ENCODE measurements around the gene FNIP2. TPM values are rescaled to one million over a fixed set of nuclear protein-coding genes. Genes with fewer than 3 reads are reported as not detected.

FNIP2 gene
- total and polyA plus RNA-seq, 9 of the 15 experiments (the other 6 are each of a cell fraction or from before 2014, with no cell fraction given): 1.7 to 15.5 (median 8.3) TPM

GRCh38 chr4:158722917-158723793 lies 45.7 kb upstream of the FNIP2 start, which contains the start of gene PPID (continued):
- peak in 2 of 3 experiments; percentile 68 to 76 for TF ChIP-seq YY1 (IDR thresholded peaks at IDR 0.05; ENCODE audit: borderline replicate concordance in 1 of 3, control insufficient read depth in 1 of 3, extremely low read depth in 1 of 3, insufficient read depth in 3 of 3, insufficient read length in 1 of 3, insufficient replicate concordance in 2 of 3, low read depth in 1 of 3, low read length in 2 of 3)
- TF ChIP-seq KAT2B (IDR thresholded peaks at IDR 0.05; ENCODE audit: low read depth, low read length): no peak
- peak; percentile 96 for TF ChIP-seq ETV1 (tag; conservative IDR thresholded peaks at IDR 0.05; ENCODE audit: low read depth)
- TF ChIP-seq, protein P1, sequence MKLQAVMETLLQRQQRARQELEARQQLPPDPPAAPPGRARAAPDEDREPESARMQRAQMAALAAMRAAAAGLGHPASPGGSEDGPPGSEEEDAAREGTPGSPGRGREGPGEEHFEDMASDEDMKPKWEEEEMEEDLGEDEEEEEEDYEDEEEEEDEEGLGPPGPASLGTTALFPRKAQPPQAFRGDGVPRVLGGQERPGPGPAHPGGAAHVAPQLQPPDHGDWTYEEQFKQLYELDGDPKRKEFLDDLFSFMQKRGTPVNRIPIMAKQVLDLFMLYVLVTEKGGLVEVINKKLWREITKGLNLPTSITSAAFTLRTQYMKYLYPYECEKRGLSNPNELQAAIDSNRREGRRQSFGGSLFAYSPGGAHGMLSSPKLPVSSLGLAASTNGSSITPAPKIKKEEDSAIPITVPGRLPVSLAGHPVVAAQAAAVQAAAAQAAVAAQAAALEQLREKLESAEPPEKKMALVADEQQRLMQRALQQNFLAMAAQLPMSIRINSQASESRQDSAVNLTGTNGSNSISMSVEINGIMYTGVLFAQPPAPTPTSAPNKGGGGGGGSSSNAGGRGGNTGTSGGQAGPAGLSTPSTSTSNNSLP (IDR thresholded peaks at IDR 0.05; ENCODE audit: borderline replicate concordance, low read depth, low read length): no peak
- no peak for TF ChIP-seq RBM25 (IDR thresholded peaks at IDR 0.05; ENCODE audit: low read depth, low read length, severe bottlenecking)
- no peak for TF ChIP-seq SRSF7 (optimal IDR thresholded peaks at IDR 0.05; ENCODE audit: low read depth, low read length)
- TF ChIP-seq ZNF124 (CRISPR knock-in tag; IDR thresholded peaks at IDR 0.05): no peak
- TF ChIP-seq THAP7 (CRISPR knock-in tag; IDR thresholded peaks at IDR 0.05): no peak
- no peak for TF ChIP-seq OTX1 (CRISPR knock-in tag; IDR thresholded peaks at IDR 0.05)
- TF ChIP-seq DACH1 (IDR thresholded peaks at IDR 0.05; ENCODE audit: partially characterized antibody): no peak
- no peak for TF ChIP-seq SP2 (IDR thresholded peaks at IDR 0.05; ENCODE audit: extremely low read depth, low read depth, low read length, poor library complexity, severe bottlenecking)
- TF ChIP-seq RREB1 (CRISPR knock-in tag; IDR thresholded peaks at IDR 0.05): no peak
- no peak for TF ChIP-seq ZNF518B (CRISPR knock-in tag; IDR thresholded peaks at IDR 0.05)
- TF ChIP-seq TARDBP (IDR thresholded peaks at IDR 0.05): no peak

All from K562 (cell line).